K562 (cell line): ENCODE data around the gene PADI1. TPM values are rescaled to one million over a fixed set of nuclear protein-coding genes. Genes with fewer than 3 reads are reported as not detected.

ENCODE experiments used
- polyA plus RNA-seq, 8 experiments: library from polyadenylated mRNA; depleted of rRNA in 4 of 8; stranded (reverse) in 5 of 8; unstranded in 3 of 8; fragments of >200 nt; fragmentation: Nextera tagmentation in 2 of 8; fragmentation: Illumina TruSeq in 1 of 8; extraction: Ambion mirVana in 2 of 8; extraction: Trizol in 1 of 8; gene quantifications; 2 replicates each; pipeline versions ENCODE4 v1.2.1 to v1.2.3, GENCODE V29; 2011 to 2014; ENCODE audit warnings: inconsistent platforms in 1 of 8, missing spikeins in 1 of 8
- total RNA-seq, 7 experiments: library from RNA; depleted of rRNA in 6 of 7; stranded (reverse); fragments of >200 nt in 6 of 7; fragmentation: Illumina TruSeq in 2 of 7; extraction: Trizol in 2 of 7; gene quantifications; 2 replicates each; pipeline versions ENCODE4 v1.2.1 to v1.2.3, GENCODE V29; 2011 to 2021; ENCODE audit warnings: low replicate concordance in 1 of 7
- TF ChIP-seq, protein P1 (sequence below): fragments of 200-600 bp; sonication (generic); IDR thresholded peaks from one replicate; pipeline ENCODE4 v1.6.1; 2012; ENCODE audit warnings: mild to moderate bottlenecking, low read depth, low read length, inconsistent platforms

The PADI1 gene
- total and polyA plus RNA-seq, 9 of the 15 experiments (the other 6 are each of a cell fraction or from before 2014, with no cell fraction given), result not detected

DNA sequence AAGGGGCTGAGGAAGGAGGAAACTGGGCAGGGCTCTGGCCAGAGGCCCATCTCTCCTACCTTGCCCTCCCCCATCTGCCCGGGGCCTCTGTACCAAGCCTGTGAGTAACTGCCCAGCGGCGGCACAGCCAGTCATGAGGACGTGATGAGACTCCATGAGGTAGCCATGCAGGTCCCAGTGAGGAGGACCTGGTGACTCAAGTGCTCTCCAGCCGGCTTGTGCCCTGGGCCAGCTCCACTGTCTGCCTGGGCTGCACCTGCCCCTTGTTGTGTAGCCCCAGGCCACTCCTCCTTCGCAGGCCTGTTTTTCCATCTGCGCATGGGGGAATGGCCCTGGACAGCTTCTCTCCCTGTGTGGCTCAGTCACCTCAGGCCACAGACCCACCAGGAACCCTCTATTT lies 42.0 kb upstream of the PADI1 start (continued):
- TF ChIP-seq, protein P1, sequence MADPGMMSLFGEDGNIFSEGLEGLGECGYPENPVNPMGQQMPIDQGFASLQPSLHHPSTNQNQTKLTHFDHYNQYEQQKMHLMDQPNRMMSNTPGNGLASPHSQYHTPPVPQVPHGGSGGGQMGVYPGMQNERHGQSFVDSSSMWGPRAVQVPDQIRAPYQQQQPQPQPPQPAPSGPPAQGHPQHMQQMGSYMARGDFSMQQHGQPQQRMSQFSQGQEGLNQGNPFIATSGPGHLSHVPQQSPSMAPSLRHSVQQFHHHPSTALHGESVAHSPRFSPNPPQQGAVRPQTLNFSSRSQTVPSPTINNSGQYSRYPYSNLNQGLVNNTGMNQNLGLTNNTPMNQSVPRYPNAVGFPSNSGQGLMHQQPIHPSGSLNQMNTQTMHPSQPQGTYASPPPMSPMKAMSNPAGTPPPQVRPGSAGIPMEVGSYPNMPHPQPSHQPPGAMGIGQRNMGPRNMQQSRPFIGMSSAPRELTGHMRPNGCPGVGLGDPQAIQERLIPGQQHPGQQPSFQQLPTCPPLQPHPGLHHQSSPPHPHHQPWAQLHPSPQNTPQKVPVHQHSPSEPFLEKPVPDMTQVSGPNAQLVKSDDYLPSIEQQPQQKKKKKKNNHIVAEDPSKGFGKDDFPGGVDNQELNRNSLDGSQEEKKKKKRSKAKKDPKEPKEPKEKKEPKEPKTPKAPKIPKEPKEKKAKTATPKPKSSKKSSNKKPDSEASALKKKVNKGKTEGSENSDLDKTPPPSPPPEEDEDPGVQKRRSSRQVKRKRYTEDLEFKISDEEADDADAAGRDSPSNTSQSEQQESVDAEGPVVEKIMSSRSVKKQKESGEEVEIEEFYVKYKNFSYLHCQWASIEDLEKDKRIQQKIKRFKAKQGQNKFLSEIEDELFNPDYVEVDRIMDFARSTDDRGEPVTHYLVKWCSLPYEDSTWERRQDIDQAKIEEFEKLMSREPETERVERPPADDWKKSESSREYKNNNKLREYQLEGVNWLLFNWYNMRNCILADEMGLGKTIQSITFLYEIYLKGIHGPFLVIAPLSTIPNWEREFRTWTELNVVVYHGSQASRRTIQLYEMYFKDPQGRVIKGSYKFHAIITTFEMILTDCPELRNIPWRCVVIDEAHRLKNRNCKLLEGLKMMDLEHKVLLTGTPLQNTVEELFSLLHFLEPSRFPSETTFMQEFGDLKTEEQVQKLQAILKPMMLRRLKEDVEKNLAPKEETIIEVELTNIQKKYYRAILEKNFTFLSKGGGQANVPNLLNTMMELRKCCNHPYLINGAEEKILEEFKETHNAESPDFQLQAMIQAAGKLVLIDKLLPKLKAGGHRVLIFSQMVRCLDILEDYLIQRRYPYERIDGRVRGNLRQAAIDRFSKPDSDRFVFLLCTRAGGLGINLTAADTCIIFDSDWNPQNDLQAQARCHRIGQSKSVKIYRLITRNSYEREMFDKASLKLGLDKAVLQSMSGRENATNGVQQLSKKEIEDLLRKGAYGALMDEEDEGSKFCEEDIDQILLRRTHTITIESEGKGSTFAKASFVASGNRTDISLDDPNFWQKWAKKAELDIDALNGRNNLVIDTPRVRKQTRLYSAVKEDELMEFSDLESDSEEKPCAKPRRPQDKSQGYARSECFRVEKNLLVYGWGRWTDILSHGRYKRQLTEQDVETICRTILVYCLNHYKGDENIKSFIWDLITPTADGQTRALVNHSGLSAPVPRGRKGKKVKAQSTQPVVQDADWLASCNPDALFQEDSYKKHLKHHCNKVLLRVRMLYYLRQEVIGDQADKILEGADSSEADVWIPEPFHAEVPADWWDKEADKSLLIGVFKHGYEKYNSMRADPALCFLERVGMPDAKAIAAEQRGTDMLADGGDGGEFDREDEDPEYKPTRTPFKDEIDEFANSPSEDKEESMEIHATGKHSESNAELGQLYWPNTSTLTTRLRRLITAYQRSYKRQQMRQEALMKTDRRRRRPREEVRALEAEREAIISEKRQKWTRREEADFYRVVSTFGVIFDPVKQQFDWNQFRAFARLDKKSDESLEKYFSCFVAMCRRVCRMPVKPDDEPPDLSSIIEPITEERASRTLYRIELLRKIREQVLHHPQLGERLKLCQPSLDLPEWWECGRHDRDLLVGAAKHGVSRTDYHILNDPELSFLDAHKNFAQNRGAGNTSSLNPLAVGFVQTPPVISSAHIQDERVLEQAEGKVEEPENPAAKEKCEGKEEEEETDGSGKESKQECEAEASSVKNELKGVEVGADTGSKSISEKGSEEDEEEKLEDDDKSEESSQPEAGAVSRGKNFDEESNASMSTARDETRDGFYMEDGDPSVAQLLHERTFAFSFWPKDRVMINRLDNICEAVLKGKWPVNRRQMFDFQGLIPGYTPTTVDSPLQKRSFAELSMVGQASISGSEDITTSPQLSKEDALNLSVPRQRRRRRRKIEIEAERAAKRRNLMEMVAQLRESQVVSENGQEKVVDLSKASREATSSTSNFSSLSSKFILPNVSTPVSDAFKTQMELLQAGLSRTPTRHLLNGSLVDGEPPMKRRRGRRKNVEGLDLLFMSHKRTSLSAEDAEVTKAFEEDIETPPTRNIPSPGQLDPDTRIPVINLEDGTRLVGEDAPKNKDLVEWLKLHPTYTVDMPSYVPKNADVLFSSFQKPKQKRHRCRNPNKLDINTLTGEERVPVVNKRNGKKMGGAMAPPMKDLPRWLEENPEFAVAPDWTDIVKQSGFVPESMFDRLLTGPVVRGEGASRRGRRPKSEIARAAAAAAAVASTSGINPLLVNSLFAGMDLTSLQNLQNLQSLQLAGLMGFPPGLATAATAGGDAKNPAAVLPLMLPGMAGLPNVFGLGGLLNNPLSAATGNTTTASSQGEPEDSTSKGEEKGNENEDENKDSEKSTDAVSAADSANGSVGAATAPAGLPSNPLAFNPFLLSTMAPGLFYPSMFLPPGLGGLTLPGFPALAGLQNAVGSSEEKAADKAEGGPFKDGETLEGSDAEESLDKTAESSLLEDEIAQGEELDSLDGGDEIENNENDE, result no peak
- TF ChIP-seq, all 486 proteins: peak for 0
